IPS-NIHi7 (cell line): Measurements from ENCODE around the gene SMPD3.
"Not testable (repeated sequence)": the region's sequence is repeated elsewhere in the genome, so short reads cannot be mapped to it uniquely, and the experiment has no call there.

ENCODE experiments used
- DNase-seq: peaks from one replicate; pipeline ENCODE4 v3.0.0; 2012; ENCODE audit warnings: mixed read lengths; ENCODE audit errors: extremely low spot score

SMPD3 gene

GRCh38 chr16:68448360-68448970 is at the start of gene SMPD3:
Gene SMPD3 (minus strand): TSS chr16:68448508. CDS start chr16:68372181, 76,327 bp downstream.
- peak; percentile 99 for DNase-seq

GRCh38 chr16:68496689-68497088 is 48.4 kb upstream of the SMPD3 start:
- DNase-seq, result no peak

- not testable (repeated sequence) for DNase-seq
These were observed 46.0 kb upstream of the SMPD3 start for GRCh38 chr16:68494261-68494660.

- DNase-seq, result no peak
These were observed 45.2 kb upstream of the SMPD3 start for GRCh38 chr16:68493412-68494070.

- no peak for DNase-seq
These were observed 44.5 kb upstream of the SMPD3 start for GRCh38 chr16:68492543-68493411.

GRCh38 chr16:68492151-68492542 is 43.8 kb upstream of the SMPD3 start:
- DNase-seq, result no peak

- DNase-seq, result no peak
These were observed 43.3 kb upstream of the SMPD3 start for GRCh38 chr16:68491576-68491950.

- DNase-seq, result peak; percentile 77
These were observed 42.7 kb upstream of the SMPD3 start for GRCh38 chr16:68490829-68491575.

- no peak for DNase-seq
These were observed 42.0 kb upstream of the SMPD3 start for GRCh38 chr16:68490358-68490757.

- DNase-seq, result no peak
These were observed 40.2 kb upstream of the SMPD3 start for GRCh38 chr16:68488554-68488953.

- no peak for DNase-seq
These were observed 39.4 kb upstream of the SMPD3 start for GRCh38 chr16:68487669-68488068.

- DNase-seq, result no peak
These were observed 38.9 kb upstream of the SMPD3 start for GRCh38 chr16:68487203-68487514.

- DNase-seq, result no peak
These were observed 38.3 kb upstream of the SMPD3 start for GRCh38 chr16:68486502-68487202.

- no peak for DNase-seq
These were observed 33.3 kb upstream of the SMPD3 start for GRCh38 chr16:68481636-68482035.

- DNase-seq, result no peak
These were observed 32.0 kb upstream of the SMPD3 start for GRCh38 chr16:68480084-68480995.

GRCh38 chr16:68479271-68479670 is 31.0 kb upstream of the SMPD3 start:
- DNase-seq, result no peak

- no peak for DNase-seq
These were observed 30.4 kb upstream of the SMPD3 start for GRCh38 chr16:68478526-68479250.

GRCh38 chr16:68475071-68475470 is 26.8 kb upstream of the SMPD3 start:
- DNase-seq, result no peak

- no peak for DNase-seq
These were observed 25.2 kb upstream of the SMPD3 start for GRCh38 chr16:68473358-68474070.
